A673 (cell line): ENCODE results near the gene FOXC2.

Source experiments
- CTCF ChIP-seq: fragments of 300-800, 200-600 bp; sonication (generic); conservative IDR thresholded peaks from 2 replicates; pipeline ENCODE4 v1.5.1; 2017; ENCODE audit warnings: low read depth, mild to moderate bottlenecking, antibody characterized with exemption, low read length, moderate library complexity, mixed read lengths
- EZH2 ChIP-seq: fragments of 200-600 bp; sonication (generic); IDR thresholded peaks from 2 replicates; pipeline ENCODE4 v1.6.1; 2017; ENCODE audit warnings: borderline replicate concordance, low read depth, mild to moderate bottlenecking, mixed read lengths, antibody characterized with exemption, low read length; ENCODE audit not compliant: poor library complexity, severe bottlenecking

- TF ChIP-seq CTCF: no peak
- TF ChIP-seq EZH2: no peak
These were observed 33.6 kb upstream of the FOXC2 start for GRCh38 chr16:86533076-86533475.
